K562 (cell line): ENCODE results near the gene GNAZ. TPM values are rescaled to one million over a fixed set of nuclear protein-coding genes. Genes with fewer than 3 reads are reported as not detected.

Experiments
- GTF2F1 ChIP-seq: IDR thresholded peaks from 2 replicates; pipeline ENCODE4 v1.6.1; 2011; ENCODE audit warnings: low read depth, low read length, improper control_type of control experiment
- PBX2 ChIP-seq, 2 experiments: IDR thresholded peaks in 1 of 2; conservative IDR thresholded peaks in 1 of 2; 2 replicates each; pipeline ENCODE4 v1.6.1; 2016; ENCODE audit warnings: low read depth in 2 of 2, mild to moderate bottlenecking in 1 of 2, missing compliant biosample characterization in 1 of 2, missing genetic modification characterization in 1 of 2, moderate library complexity in 1 of 2
- RAD21 ChIP-seq, 2 experiments: fragments of 250-450 bp in 1 of 2; fragments of 450-650 bp in 1 of 2; sonication (Bioruptor Pico) in 1 of 2; formaldehyde crosslinking in 1 of 2; IDR thresholded peaks in 1 of 2; conservative IDR thresholded peaks in 1 of 2; 2 replicates each; pipeline versions ENCODE4 v1.4.0 to v1.8.0; 2020 to 2022; ENCODE audit warnings: mild to moderate bottlenecking in 2 of 2, moderate library complexity in 1 of 2
- polyA plus RNA-seq, 8 experiments: library from polyadenylated mRNA; depleted of rRNA in 4 of 8; stranded (reverse) in 5 of 8; unstranded in 3 of 8; fragments of >200 nt; fragmentation: Nextera tagmentation in 2 of 8; fragmentation: Illumina TruSeq in 1 of 8; extraction: Ambion mirVana in 2 of 8; extraction: Trizol in 1 of 8; gene quantifications; 2 replicates each; pipeline versions ENCODE4 v1.2.1 to v1.2.3, GENCODE V29; 2011 to 2014; ENCODE audit warnings: inconsistent platforms in 1 of 8, missing spikeins in 1 of 8
- total RNA-seq, 7 experiments: library from RNA; depleted of rRNA in 6 of 7; stranded (reverse); fragments of >200 nt in 6 of 7; fragmentation: Illumina TruSeq in 2 of 7; extraction: Trizol in 2 of 7; gene quantifications; 2 replicates each; pipeline versions ENCODE4 v1.2.1 to v1.2.3, GENCODE V29; 2011 to 2021; ENCODE audit warnings: low replicate concordance in 1 of 7

The GNAZ gene
- total and polyA plus RNA-seq, 9 of the 15 experiments (the other 6 are each of a cell fraction or from before 2014, with no cell fraction given), result 0.04 to 0.22 (median 0.13) TPM; not detected in 3

GRCh38 chr22:23125512-23126103 lies 55.3 kb downstream of the GNAZ start (continued):
- no peak for TF ChIP-seq PBX2 (CRISPR knock-in tag; IDR thresholded peaks at IDR 0.05; ENCODE audit: low read depth)
- TF ChIP-seq PBX2 (tag; conservative IDR thresholded peaks at IDR 0.05; ENCODE audit: low read depth), result no peak
- 0 out of 4 replicates have a peak, but pooled peaks of 1 of the 2 experiments have one; percentile 7 for TF ChIP-seq RAD21 (CRISPR knock-in tag; conservative IDR thresholded peaks at IDR 0.05 in 1 of 2, IDR thresholded peaks at IDR 0.05 in 1 of 2)
- TF ChIP-seq GTF2F1, result peak; percentile 51; the same call in 1 of the 2 replicates
